Uterus (tissue), 2 donors: Measurements from ENCODE around the gene GSS.

Experiments used
- POLR2A ChIP-seq, 2 donors: fragments of 450-650 bp; IDR thresholded peaks; one replicate each; pipeline ENCODE4 v1.6.1; 2016; ENCODE audit warnings: antibody characterized with exemption in 2 of 2, mild to moderate bottlenecking in 1 of 2, moderate library complexity in 1 of 2
- TF ChIP-seq, protein P1 (sequence below), 4 experiments: fragments of 200-600 bp in 2 of 4; fragments of 450-650 bp in 2 of 4; sonication (generic) in 2 of 4; IDR thresholded peaks; one replicate each; pipeline ENCODE4 v1.5.1; 2016 to 2019; ENCODE audit warnings: antibody characterized with exemption in 4 of 4, mild to moderate bottlenecking in 2 of 4, moderate library complexity in 1 of 4

GRCh38 chr20:34947336-34947735 lies 8.3 kb downstream of the GSS start:
- TF ChIP-seq, protein P1, sequence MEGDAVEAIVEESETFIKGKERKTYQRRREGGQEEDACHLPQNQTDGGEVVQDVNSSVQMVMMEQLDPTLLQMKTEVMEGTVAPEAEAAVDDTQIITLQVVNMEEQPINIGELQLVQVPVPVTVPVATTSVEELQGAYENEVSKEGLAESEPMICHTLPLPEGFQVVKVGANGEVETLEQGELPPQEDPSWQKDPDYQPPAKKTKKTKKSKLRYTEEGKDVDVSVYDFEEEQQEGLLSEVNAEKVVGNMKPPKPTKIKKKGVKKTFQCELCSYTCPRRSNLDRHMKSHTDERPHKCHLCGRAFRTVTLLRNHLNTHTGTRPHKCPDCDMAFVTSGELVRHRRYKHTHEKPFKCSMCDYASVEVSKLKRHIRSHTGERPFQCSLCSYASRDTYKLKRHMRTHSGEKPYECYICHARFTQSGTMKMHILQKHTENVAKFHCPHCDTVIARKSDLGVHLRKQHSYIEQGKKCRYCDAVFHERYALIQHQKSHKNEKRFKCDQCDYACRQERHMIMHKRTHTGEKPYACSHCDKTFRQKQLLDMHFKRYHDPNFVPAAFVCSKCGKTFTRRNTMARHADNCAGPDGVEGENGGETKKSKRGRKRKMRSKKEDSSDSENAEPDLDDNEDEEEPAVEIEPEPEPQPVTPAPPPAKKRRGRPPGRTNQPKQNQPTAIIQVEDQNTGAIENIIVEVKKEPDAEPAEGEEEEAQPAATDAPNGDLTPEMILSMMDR (IDR thresholded peaks at IDR 0.05) = no peak
- TF ChIP-seq POLR2A (IDR thresholded peaks at IDR 0.05) = no peak
